IMR-90 (cell line): ENCODE data around the gene CASQ1.

Experiments used
- BHLHE40 ChIP-seq: fragments of 150-350 bp; IDR thresholded peaks from 2 replicates; pipeline ENCODE4 v1.6.1; 2016; ENCODE audit warnings: mild to moderate bottlenecking, low read depth, low read length
- CEBPB ChIP-seq: IDR thresholded peaks from 2 replicates; pipeline ENCODE4 v1.6.1; 2012; ENCODE audit warnings: low read depth, low read length, improper control_type of control experiment
- CHD1 ChIP-seq: IDR thresholded peaks from 2 replicates; pipeline ENCODE4 v1.6.1; 2012; ENCODE audit warnings: low read depth, low read length, improper control_type of control experiment
- CTCF ChIP-seq: conservative IDR thresholded peaks from 2 replicates; pipeline ENCODE4 v1.5.1; 2012; ENCODE audit warnings: mild to moderate bottlenecking, low read depth, low read length, improper control_type of control experiment
- MXI1 ChIP-seq: IDR thresholded peaks from 2 replicates; pipeline ENCODE4 v1.6.1; 2012; ENCODE audit warnings: low read depth, mild to moderate bottlenecking, low read length, moderate library complexity, borderline replicate concordance
- NFE2L2 ChIP-seq: fragments of 150-350 bp; IDR thresholded peaks from 2 replicates; pipeline ENCODE4 v1.6.1; 2016; ENCODE audit warnings: low read depth, mild to moderate bottlenecking, low read length
- POLR2A ChIP-seq: IDR thresholded peaks from 2 replicates; pipeline ENCODE4 v1.6.1; 2012; ENCODE audit warnings: mild to moderate bottlenecking, low read depth, low read length
- RAD21 ChIP-seq: IDR thresholded peaks from 2 replicates; pipeline ENCODE4 v1.6.1; 2012; ENCODE audit warnings: low read length, improper control_type of control experiment
- RCOR1 ChIP-seq: IDR thresholded peaks from 2 replicates; pipeline ENCODE4 v1.6.1; 2012; ENCODE audit warnings: mild to moderate bottlenecking, low read length, improper control_type of control experiment; ENCODE audit not compliant: insufficient replicate concordance
- RFX5 ChIP-seq: IDR thresholded peaks from 2 replicates; pipeline ENCODE4 v1.8.0; 2012; ENCODE audit warnings: low read depth, mild to moderate bottlenecking, low read length, moderate library complexity
- SMC3 ChIP-seq: fragments of 150-350 bp; IDR thresholded peaks from 2 replicates; pipeline ENCODE4 v1.6.1; 2016; ENCODE audit warnings: low read depth, mild to moderate bottlenecking, antibody characterized with exemption, low read length, moderate library complexity
- TF ChIP-seq, protein P1 (sequence below): fragments of 150-350 bp; IDR thresholded peaks from 2 replicates; pipeline ENCODE4 v1.6.1; 2017; ENCODE audit warnings: mild to moderate bottlenecking, antibody characterized with exemption, low read length, low read depth

GRCh38 chr1:160144921-160145320 lies 45.5 kb upstream of the CASQ1 start:
- TF ChIP-seq CTCF (no peak), CHD1 (no peak), RAD21 (no peak), BHLHE40 (no peak), RFX5 (no peak), CEBPB (no peak), MXI1 (no peak), RCOR1 (no peak), POLR2A (no peak), SMC3 (no peak), NFE2L2 (no peak)
- TF ChIP-seq, protein P1, sequence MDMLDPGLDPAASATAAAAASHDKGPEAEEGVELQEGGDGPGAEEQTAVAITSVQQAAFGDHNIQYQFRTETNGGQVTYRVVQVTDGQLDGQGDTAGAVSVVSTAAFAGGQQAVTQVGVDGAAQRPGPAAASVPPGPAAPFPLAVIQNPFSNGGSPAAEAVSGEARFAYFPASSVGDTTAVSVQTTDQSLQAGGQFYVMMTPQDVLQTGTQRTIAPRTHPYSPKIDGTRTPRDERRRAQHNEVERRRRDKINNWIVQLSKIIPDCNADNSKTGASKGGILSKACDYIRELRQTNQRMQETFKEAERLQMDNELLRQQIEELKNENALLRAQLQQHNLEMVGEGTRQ, result no peak
